NCI-H1436 (cell line): ENCODE results near the gene FAM83C.
A peak's percentile ranks its signal among the peaks of the same experiment; 100 is the strongest.

Experiments used
- DNase-seq: peaks from one replicate; lab custom pipeline; 2025; lab: John Stamatoyannopoulos, UW

FAM83C gene

DNA sequence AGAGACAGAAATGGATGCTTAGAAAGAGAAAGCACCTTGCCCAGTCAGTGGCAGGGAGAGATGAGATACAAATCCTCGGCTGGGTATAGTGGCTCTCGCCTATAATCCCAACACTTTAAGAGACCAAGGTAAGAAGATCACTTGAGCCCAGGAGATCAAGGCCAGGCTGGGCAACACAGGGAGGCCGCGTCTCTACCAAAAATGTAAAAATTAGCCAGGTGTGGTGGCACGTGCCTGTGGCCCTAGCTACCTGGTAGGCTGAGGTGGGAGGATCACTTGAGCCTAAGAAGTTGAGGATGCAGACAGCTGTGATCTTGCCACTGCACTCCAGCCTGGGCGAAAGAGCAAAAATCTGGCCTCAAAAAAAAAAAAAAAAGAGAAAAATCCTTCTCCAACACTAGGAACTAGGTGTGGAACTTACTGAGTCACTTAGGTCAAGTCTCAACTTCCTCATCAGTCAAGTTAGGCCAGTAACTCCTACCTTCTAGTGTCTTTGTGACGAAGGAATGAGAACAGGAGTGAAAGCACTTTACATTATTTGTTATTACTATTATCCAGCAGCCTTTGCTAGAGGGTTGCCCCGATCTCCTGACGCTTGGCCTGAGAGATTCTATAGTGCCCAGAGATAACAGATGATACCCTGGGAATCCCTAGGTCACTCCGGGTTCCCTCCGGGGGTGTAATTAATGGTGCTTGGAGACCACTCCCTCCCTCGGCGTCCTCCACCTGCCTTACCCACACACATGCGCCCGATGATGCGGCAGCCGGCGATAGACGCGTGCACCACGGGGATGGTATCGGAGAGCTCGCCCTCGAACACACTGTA lies 8.6 kb downstream of the FAM83C start:
- no peak for DNase-seq

DNA sequence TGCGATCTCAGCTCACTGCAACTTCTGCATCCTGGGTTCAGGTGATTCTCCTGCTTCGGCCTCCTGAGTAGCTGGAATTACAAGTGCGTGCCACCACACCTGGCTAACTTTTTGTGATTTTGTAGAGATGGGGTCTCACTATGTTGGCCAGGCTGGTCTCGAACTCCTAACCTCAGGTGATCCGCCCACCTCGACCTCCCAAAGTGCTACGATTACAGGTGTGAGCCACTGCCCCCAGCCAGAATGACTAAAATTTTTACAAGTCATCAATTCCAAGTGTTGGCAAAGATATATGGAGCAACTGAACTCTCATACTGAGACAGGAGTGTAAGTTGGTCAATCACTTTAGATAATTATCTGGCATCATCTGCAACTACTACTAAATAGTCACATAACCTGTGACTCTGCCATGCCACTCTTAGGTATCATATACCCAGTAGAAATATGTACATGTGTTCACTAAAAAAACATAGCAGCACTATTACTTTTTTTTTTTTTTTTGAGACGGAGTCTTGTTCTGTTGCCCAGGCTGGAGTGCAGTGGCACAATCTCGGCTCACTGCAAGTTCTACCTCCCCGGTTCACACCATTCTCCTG lies 10.6 kb downstream of the FAM83C start:
- no peak for DNase-seq

DNA sequence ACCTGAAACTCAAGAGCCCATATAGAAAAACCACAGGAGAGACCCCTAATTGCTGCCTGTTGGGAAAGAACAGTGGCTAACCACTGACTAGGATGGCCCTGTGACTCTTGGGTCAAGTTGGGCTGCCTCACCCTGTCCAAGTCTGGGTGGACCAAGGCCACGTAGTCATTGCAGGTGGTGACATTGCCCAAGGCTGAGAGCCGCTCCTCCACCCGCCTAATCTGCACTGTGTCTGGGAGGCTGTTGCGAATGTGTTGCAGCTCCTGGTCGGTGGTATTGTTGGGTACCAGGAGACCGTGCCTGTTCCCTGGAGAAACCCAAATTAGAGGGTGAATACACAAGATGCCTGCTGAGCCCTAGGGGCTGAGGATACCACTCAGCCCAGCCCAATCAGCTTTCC lies 11.7 kb downstream of the FAM83C start:
- no peak for DNase-seq

DNA sequence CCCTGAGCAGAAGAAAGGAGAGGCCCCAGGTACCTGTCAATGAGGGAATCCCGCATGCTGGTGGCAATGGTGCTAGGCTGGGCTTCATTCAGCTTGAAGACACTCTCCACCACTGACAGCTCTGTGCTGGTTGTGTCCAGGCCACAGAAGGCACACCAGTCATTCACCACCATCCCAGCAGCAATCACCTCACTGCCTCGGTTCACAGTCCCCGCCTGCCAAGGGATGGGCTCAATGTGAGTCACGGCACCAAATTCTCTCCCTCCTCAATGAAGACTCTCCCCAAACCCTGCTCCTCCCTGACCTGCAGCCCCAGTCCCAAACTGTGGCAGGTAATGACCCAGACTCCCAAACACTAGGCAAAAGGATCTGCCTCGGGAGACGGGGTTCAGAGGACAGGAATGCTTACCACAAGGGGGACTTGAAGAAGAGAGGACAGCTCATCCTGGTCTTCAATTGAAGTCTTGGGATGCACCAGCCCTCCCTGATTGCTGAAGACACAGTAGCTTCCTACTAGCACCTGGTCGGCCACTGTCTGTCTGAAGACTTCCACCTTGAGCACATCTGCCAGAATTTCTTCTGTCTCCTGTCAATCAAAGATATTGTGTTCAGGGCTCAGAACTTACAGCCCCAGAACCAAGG lies 12.6 kb downstream of the FAM83C start:
- DNase-seq: no peak

DNA sequence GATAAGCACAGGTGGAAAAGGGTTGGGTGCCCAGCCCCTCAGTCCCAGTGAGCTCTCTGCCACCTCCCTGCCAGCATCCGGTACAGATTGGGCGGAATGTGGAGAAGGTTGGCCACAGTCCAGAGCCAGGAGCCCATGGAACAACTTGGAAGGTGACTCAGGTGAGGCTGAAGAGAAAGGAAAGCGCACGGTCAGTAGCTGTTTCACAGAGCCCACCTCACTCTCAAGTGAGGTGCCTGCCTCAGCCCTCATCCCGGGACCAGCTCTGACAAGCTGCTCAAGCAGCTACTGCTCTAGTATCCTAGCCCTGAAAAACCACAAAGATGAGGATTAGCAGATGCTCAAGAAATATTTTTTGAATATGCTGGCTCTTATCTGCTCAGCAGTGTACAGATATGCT lies 13.2 kb downstream of the FAM83C start:
- no peak for DNase-seq

DNA sequence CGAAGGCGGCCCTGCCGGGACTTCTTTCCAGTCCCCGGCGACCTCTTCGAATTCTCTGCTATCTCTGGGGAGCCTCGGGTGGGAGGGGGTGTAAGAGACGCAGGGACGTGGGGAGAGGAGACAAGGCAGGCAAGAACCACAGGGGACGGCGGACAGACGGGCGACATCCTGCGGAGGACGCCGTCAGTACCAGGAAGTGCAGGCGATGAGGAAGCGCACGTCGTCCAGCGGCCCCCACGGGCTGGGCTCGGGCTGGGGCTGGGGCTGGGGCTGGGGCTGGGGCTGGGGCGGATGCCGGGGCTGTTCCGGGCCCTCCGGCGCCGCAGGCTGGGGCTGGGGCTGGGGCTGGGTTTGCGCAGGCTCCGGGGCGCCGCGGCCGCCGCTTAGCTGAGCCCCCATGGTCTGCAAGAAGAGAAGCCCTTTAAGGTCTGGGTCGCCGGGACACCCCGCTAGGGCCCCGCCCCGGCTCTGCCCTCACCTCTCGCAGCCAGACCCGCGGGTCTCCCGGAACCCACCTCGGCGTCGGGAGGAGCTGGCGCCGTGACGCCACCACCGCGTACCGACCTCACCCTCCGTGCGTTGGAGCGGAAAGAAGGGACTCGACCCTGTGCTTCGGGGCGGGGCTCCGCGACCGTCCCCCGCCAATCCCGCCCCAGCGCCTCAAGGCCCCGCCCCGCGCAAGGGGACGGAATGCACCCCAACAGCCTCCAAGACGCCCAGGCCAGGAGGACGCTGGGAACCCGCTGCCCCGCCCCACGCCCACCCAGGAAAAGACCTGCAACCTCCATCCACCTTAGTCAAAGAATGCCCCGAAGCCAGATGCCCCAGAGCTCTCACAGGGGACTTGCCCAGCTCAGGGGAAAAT lies 14.5 kb downstream of the FAM83C start, which contains the start of gene MMP24OS:
TSS of gene MMP24OS (minus strand) at position 592 of the 865 bp plus-strand sequence. CDS start at position 399, 193 bp downstream.
- DNase-seq: peak; percentile 91

DNA sequence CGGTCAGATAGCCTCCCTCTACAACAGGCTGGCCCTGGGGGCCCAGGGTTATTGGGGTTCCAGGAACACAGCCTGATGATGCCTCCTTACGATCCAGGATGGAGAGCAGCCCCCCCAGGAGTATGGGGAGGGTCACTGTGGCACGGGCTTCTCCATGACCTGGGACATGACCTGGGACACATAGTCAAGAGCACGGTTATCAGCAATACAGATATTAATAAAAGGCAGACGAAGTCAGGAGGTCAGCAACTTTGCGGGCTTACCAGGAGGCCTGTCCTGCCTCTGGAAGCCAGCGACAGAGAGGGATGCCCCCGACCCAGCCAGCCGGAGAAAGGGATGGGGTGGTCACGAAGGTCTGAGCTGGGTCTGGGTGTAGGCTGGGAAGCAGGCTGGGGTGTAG lies 15.1 kb downstream of the FAM83C start:
- no peak for DNase-seq

DNA sequence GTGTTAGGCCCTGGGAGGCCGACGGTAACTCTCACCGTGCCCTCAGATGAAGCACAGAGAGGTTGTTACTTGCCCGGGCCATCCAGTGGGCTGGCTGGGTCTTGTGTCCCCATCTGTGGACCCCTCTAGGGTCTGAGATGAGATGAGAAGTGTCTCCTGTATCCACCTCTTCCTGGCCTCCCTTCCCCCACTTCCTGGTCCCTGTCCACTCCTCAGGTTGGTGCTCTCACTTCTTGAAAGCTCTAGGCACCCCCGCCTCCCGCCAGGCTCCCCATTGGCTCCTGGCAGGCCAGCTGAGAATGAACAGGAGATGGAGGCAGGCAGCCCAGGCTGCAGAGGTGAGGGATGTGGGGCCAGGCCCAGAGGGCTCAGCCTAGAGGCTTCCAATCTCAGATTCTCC lies 15.8 kb downstream of the FAM83C start:
- no peak for DNase-seq

DNA sequence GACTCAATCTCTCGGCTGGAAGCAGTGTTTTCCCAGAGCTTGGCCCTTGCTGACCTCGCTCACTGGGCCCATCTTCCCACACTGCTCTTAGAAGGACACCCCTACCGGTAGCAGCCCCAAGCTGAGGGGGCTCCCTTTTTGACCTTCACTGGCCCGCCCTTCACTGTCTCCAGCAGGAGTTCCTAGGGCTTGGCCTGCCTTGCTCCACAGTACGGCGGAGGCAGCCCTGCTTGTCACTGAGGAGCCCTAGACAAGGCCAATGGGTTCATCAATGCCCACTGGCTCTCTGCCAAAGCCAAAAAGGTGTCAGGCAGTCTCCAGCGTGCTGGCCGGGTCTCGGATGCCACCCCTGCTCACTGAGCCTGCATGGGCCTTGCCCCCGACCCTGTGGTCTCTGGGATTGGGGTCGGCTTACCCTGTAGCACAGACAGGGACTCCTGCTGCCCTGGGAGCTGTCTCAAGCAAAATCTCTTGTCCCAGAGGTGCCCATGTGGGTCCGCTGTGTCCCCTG lies 16.4 kb downstream of the FAM83C start:
- DNase-seq: no peak

DNA sequence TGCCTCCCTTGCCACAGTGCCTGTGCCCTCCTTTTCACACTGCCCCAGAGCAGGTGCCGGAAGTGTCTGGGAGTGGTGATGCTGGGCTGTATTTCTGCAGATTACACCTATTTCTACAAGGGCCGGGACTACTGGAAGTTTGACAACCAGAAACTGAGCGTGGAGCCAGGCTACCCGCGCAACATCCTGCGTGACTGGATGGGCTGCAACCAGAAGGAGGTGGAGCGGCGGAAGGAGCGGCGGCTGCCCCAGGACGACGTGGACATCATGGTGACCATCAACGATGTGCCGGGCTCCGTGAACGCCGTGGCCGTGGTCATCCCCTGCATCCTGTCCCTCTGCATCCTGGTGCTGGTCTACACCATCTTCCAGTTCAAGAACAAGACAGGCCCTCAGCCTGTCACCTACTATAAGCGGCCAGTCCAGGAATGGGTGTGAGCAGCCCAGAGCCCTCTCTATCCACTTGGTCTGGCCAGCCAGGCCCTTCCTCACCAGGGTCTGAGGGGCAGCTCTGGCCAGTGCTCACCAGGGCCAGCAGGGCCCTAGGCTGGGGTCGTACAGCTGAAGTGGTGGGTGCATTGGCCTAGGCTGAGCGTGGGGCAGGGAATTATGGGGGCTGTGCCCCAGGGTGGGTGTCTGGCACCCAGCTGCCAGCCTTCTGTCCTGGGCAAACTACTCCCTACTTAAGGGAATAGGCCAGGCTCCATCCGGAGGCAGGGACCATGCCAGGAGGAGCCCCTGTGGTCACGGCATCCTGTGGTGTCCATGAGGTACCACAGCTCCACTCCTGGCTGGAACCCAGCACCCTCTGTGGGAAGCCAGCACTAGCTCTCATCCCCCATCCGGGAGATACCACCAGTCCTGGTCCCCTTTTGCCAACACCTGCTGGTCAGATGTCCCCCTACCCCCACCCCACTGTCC lies 17.8 kb downstream of the FAM83C start:
- no peak for DNase-seq

DNA sequence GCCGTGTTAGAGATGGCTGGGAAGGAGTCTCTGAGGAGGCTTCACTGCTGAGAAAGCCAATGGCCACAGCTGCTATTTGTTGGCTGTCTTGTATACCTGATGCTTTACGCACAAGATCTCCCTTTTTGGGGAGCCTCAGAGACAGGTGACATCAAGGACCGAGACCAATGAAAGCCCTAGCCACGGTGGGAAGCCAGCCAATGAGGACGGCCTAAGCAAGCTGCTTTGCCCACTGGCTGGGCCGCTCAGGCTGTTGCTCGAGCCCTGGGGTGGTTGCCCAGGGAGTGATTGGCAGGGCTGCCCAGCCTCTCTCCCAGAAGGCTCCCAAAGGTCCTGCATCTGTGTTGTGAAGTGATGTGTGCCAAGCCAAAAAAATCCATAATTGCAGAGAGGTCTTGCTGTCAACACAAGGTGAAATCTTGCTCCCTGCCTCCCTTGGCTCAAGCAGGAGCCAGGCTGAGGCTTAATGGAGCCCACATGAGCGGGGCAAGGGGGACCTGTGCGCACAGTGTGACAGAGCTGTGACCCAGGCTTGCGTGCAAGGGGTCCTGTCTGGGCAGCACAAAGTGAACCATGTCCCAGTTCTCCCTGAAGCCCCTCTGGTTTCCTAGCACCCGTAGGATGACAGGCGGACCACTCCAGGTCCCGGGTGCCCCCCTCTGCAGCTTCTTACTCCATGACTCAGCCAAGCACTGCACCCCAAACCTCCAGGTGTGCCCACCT lies 18.6 kb downstream of the FAM83C start:
- DNase-seq: no peak

DNA sequence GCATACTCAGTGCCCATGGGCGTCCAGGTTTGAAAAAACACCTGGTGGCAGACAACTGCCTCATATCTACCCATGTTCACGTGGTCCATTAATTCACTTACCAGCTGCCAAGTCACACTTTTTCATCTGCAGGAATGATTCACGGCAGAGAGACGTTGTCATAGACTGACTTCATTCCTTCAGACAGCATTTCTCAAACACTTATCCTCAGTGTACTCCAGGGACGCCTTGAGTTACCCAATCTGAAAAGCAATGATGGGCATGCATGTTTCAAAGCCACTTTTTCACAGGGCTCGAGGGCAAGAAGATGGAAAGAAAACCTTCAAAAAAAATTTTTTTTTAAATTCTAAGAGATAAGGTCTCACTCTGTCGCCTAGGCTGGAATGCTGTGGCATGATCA lies 20.3 kb downstream of the FAM83C start:
- no peak for DNase-seq

DNA sequence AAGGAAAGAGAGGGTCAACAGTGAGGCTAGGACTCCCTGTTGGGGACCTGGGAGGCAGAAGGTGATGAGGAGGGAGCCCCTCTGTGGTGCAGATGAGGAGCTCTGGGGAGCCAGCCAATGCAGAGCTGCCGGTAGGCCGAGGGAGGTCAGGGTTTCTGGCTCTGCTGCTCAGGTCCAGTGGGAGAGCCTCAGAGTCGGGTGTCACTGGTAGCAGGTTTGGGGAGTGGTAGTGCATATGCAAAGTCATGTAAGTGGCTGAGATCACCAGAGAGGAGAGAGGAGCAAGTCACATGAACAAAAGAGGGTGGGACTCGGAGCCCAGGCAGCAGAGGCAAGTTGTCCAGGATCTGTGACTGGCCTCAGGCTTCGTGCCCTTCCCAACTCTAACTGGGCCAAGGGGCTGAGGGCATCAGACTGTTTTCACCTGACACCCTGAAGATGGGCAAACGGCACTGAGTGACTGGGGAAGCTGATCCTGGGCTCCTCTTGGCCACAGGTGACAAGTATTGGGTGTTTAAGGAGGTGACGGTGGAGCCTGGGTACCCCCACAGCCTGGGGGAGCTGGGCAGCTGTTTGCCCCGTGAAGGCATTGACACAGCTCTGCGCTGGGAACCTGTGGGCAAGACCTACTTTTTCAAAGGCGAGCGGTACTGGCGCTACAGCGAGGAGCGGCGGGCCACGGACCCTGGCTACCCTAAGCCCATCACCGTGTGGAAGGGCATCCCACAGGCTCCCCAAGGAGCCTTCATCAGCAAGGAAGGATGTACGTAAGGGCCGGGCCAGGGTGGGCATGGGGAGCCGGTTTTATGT lies 20.9 kb downstream of the FAM83C start:
- DNase-seq: no peak

DNA sequence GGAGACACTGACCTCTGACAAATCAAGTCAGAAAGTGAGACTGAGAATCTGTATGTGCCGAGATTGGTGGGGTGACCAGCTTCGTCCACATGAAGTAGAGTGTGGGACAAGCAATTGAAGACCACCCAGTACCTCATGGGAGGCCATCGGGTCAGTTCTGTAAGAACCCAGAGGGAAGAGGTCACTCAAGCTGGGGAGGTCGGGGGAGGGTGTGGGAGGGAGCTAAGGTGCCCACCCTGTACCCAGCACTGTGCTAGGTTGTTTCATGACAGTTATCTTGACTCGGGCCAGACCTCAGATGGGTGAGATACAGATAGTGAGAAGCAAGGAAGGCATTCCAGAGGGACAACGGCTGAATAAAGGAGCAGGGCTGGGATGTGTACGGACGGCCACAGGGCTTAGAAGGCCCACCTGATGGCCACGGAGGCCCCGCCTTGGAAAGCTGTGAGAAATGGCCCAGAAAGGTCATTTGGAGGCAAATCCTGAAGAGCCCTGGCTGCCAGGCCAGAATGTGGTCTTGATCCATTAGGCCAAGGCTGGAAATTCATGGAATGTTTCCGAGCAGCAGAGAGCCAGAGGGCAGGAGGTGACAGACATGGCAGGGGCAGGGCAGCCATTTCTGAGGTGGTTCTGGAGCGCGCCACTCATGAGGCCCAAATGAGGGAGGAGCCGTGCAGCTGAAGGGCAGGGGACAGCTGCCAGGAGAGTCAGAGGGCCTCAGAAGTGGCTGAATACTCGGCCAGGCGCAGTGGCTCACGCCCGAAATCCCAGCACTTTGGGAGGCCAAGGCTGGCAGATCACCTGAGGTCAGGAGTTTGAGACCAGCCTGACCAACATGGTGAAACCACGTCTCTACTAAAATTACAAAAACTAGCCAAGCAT lies 22.0 kb downstream of the FAM83C start:
- DNase-seq: no peak

DNA sequence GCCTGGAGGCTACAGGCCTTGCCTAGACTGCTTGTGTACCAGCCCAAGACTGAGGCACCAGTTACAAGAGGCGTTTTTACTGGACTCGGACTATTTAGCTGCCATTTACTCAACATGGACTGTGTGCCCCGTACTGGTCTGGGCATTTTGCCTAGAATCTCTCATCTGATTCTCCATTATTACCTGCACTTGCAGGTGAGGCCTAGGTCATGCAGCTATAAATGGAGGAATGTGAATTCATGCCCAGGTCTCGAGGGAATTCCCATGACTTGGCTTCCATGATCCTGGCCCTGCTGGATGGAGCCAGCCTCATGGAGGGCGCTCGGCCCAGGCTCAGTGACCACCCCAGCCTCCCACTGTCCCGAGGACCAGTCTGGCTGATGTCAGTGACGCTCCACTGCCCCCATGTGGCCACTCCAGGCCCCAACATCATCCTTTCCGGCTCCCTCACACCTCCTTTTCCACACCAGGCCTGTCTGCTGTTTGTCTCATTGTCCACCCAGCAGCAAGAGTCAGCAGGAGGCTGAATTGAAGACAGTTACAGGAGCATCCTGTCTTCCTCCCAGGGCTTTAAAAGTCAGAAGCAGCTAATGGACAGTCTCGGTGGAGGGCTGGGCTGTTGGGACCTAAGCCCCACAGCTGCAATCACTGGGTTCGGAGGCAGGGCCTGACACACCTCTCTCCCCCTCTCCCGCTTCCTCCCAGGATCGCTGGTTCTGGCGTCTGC lies 23.0 kb downstream of the FAM83C start:
- DNase-seq: peak; percentile 29

DNA sequence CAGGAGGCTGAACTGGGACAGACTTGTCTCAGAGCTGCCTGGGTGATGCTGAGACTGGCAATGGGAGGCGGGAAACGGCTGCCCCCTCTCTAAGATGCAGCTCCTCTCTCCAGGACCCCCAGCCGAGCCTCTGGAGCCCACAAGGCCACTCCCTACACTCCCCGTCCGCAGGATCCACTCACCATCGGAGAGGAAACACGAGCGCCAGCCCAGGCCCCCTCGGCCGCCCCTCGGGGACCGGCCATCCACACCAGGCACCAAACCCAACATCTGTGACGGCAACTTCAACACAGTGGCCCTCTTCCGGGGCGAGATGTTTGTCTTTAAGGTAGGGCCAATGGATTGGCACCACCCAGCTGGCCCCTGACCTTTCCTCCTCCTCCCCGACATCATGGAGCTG lies 25.1 kb downstream of the FAM83C start:
- no peak for DNase-seq

DNA sequence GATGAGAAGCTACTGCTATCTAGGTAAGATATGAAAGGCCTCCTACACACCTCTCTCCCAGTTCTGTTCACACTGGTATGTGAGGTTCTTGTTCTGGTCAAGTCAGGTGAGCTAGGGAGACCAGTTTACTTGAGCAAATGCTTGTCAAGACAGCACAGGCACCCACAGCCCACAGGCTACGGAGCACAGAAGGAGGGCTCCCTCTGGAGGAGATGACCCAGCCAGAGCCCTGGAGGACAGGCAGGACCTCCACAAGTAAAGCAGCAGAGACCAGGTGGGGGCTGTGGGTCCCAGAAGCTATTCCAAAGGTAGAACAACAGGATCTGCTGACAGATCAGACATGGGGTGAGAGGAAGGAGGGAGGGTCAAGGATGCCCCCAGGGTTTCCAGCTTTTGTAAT lies 27.5 kb downstream of the FAM83C start:
- no peak for DNase-seq
